Heart left ventricle (tissue), 16 donors: Measurements from ENCODE around the gene SPECC1. TPM values are rescaled to one million over a fixed set of nuclear protein-coding genes. Genes with fewer than 3 reads are reported as not detected.

Experiments
- ATAC-seq, 4 donors: fragments of 200-7000 bp; cut with Tn5 transposase; one replicate each; pipeline ENCODE4 v1.9.1; 2020 to 2022; ENCODE audit warnings: moderate library complexity in 4 of 4, mild to moderate bottlenecking in 3 of 4, moderate number of reproducible peaks in 1 of 4
- DNase-seq, 5 donors: peaks; one replicate each; pipeline ENCODE4 v3.0.0-alpha.2; 2020
- H3K27ac ChIP-seq, 12 donors: fragments of 200-600 bp; sonication (generic) in 4 of 12; one replicate each; pipeline versions ENCODE4 v1.5.0 to v1.8.0; 2016 to 2022; ENCODE audit warnings: mild to moderate bottlenecking in 2 of 12
- H3K27me3 ChIP-seq, 9 donors: fragments of 200-600 bp; sonication (generic) in 2 of 9; one replicate each; pipeline versions ENCODE4 v1.5.1 to v1.8.0; 2016 to 2022; ENCODE audit warnings: mild to moderate bottlenecking in 3 of 9
- H3K36me3 ChIP-seq, 9 donors: fragments of 200-600 bp; sonication (generic) in 2 of 9; one replicate each; pipeline versions ENCODE4 v1.5.0 to v1.8.0; 2018 to 2022; ENCODE audit warnings: mild to moderate bottlenecking in 2 of 9
- H3K4me1 ChIP-seq, 12 donors: fragments of 200-600 bp; sonication (generic) in 4 of 12; one replicate each; pipeline versions ENCODE4 v1.5.0 to v1.8.0; 2016 to 2022; ENCODE audit warnings: mild to moderate bottlenecking in 3 of 12
- H3K4me3 ChIP-seq, 12 donors: fragments of 200-600 bp; sonication (generic) in 4 of 12; one replicate each; pipeline versions ENCODE4 v1.5.0 to v1.8.0; 2017 to 2022; ENCODE audit warnings: mild to moderate bottlenecking in 9 of 12, moderate library complexity in 4 of 12
- H3K9me3 ChIP-seq, 12 donors: fragments of 200-600 bp; sonication (generic) in 4 of 12; one replicate each; pipeline versions ENCODE4 v1.5.0 to v1.8.0; 2016 to 2022; ENCODE audit warnings: mild to moderate bottlenecking in 1 of 12
- POLR2A ChIP-seq, 2 donors: fragments of 450-650 bp; IDR thresholded peaks; one replicate each; pipeline ENCODE4 v1.6.1; 2017; ENCODE audit warnings: antibody characterized with exemption in 2 of 2, mild to moderate bottlenecking in 2 of 2, moderate library complexity in 2 of 2
- WGBS, 4 donors: extraction: QIAGEN DNeasy Blood & Tissue Kit in 2 of 4; methylation state at CpG; one replicate each; pipeline versions ENCODE4 v1.1.5 to v1.1.7; 2013 to 2018; 5-methylcytosine and 5-hydroxymethylcytosine counted together
- intact Hi-C, 10 donors: fragments of 100-400 bp; cut with DNase I; formaldehyde crosslinking; loops; one replicate each; pipeline versions ENCODE4 v1.11.1 to v1.14.2; 2022
- polyA plus RNA-seq, 2 donors: library from polyadenylated mRNA; stranded (reverse); fragments of 200-250 nt; gene quantifications; one replicate each; pipeline ENCODE4 v1.2.3, GENCODE V29; 2013
- total RNA-seq, 9 donors: library from RNA; depleted of rRNA in 2 of 9; stranded (reverse); fragments of >200 nt in 2 of 9; fragmentation: NEBNext Ultra II Directional in 3 of 9; extraction: Animal tissue kit (Norgen Biotek cat#: 25700) in 3 of 9; gene quantifications; one replicate each; pipeline versions ENCODE4 v1.1.0 to v1.2.4, GENCODE V29; 2016 to 2023
- TF ChIP-seq, protein P1 (sequence below), 12 donors: fragments of 200-600 bp; sonication (generic) in 4 of 12; IDR thresholded peaks; one replicate each; pipeline versions ENCODE4 v1.5.0 to v1.8.0; 2018 to 2022; ENCODE audit warnings: antibody characterized with exemption in 12 of 12, mild to moderate bottlenecking in 5 of 12
- donor health status: ischemic (EF 13 %, LVEDD 7.1; RV severe dilation, severe dysfunction).
- donor health status: healthy with polysubstance abuse.
- donor health status: DM: no; HTN: yes; CAD: no.
- donor health status: DM: no; HTN: no; CAD: no.
- donor health status: ischemic (EF 25% LVEDD 6.9; RV normal size, moderate dysfunction).
- donor health status: ischemic (EF 25% LVEDD 5.7; RV mildly dilated, moderate dysfunction).
- donor health status: healthy.
- donor health status: DM: yes; HTN: yes; CAD: no.
- donor health status: ischemic (EF 35%, LVEDD 5.7; RV mildly dilated, moderate dysfunction).
- donor health status: nonischemic (EF 11% LVEDD 7.7; RV severe dilation, severe dysfunction).
- donor health status: DM: yes; HTN: yes; CAD: no.
- donor health status: PGD.
- donor health status: ischemic (EF 29% LVEDD 5.4; RV normal size, mild dysfunction).
- donor health status: nonischemic (EF 23%, LVEDD 6.1; RV moderate dilation, normal function).

The SPECC1 gene
- total and polyA plus RNA-seq, 11 donors: 3.8 to 18.4 (median 10.6) TPM

DNA sequence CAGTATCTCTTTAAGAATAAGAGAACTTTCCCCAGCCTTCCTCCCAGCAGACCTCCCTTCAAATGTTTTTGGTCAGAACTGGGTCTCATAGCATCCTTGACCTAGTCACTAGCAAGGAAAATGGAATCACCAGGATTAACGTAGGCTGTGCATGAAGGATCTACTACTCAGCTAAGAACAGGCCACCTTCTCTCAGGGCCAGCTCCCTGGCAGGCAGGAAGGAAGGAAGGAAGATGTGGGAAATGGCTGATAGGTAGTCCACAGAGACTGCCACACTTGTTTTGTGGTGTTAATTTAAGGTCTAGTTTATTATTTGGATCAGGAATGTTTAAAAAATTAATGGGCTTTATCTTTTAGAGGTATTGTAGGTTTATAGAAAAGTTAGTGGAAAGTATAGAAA lies 136.4 kb downstream of the SPECC1 start:
- DNase-seq (no peak), ATAC-seq (no peak)
- TF ChIP-seq, protein P1, sequence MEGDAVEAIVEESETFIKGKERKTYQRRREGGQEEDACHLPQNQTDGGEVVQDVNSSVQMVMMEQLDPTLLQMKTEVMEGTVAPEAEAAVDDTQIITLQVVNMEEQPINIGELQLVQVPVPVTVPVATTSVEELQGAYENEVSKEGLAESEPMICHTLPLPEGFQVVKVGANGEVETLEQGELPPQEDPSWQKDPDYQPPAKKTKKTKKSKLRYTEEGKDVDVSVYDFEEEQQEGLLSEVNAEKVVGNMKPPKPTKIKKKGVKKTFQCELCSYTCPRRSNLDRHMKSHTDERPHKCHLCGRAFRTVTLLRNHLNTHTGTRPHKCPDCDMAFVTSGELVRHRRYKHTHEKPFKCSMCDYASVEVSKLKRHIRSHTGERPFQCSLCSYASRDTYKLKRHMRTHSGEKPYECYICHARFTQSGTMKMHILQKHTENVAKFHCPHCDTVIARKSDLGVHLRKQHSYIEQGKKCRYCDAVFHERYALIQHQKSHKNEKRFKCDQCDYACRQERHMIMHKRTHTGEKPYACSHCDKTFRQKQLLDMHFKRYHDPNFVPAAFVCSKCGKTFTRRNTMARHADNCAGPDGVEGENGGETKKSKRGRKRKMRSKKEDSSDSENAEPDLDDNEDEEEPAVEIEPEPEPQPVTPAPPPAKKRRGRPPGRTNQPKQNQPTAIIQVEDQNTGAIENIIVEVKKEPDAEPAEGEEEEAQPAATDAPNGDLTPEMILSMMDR (IDR thresholded peaks at IDR 0.05): no peak
- no peak for TF ChIP-seq POLR2A (IDR thresholded peaks at IDR 0.05)
- intact Hi-C loops: no loop called here
- WGBS, 4 donors: 73 to 90% (median 86%) methylated on average over 1 of the region's 1 CpG
- Histone ChIP-seq H3K27ac (no peak overlapping the region), H3K4me1 (peaks cover 0 to 5% (median 0%) of the 10 kb centered on the region in 12 donors), H3K36me3 (peaks cover 0 to 4% (median 0%) of the 10 kb centered on the region in 9 donors), H3K9me3 (peaks cover 0 to 5% (median 0%) of the 10 kb centered on the region in 12 donors), H3K27me3 (no peaks in the 10 kb centered on the region), H3K4me3 (no peak overlapping the region)

DNA sequence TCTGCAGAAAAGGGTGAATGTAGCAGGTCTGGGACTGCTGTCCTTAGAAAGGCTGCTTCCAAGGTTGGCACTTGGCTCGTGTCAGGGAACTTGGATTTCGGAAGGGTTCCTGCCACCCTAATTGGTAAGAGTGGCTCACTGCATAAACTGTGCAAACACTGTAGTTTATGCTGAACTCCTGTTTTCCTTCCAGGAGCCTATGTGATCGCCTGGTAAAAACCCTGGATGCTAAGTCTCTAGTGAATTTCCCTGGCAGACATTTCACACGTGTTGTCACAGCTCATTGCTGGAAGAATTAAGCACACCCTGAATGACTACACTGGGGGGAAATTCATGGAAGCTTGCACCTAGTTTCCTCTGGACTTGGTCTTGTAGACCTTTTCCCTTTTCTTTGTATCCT lies 140.1 kb downstream of the SPECC1 start:
- no peak for ATAC-seq
- no peaks in the 10 kb centered on the region for H3K27me3 ChIP-seq

DNA sequence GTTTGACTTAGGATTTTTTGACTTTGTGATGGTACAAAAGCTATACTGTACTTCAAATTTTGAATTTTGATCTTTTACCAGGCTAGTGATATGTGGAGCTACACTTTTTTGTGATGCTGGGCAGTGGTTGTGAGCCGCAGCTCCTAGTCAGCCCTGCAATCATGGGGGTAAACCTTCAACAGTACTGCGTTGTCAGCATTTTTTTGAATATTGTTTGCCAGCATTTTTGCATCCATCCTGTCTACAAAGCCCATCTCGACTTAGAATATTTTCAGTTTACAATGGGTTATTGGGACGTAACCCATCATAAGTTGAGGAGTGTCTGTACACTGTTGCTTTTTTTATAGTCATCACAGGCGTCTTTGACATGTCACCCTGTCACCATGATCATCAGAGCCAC lies 142.0 kb downstream of the SPECC1 start:
- H3K27me3 ChIP-seq: no peaks in the 10 kb centered on the region
- H3K4me1 ChIP-seq: peaks cover 0 to 12% (median 4%) of the 10 kb centered on the region in 12 donors
- no peak overlapping the region for H3K4me3 ChIP-seq
- WGBS, 4 donors: 79 to 85% (median 81%) methylated on average over 5 of the region's 5 CpGs
- intact Hi-C loops: no loop called here
- H3K36me3 ChIP-seq: no peaks in the 10 kb centered on the region
- TF ChIP-seq, protein P1 (IDR thresholded peaks at IDR 0.05): no peak
- TF ChIP-seq POLR2A (IDR thresholded peaks at IDR 0.05): no peak
- DNase-seq (no peak), ATAC-seq (no peak)
- peaks cover 0 to 2% (median 0%) of the 10 kb centered on the region in 12 donors for H3K9me3 ChIP-seq
- H3K27ac ChIP-seq: no peak overlapping the region

More for the DNA sequence above, 140.1 kb downstream of the SPECC1 start:
- no peak for DNase-seq
- H3K4me3 ChIP-seq: no peak overlapping the region
- WGBS, 4 donors: 50 to 71% (median 61%) methylated on average over 4 of the region's 4 CpGs
- H3K4me1 ChIP-seq: peaks cover 0 to 4% (median 0%) of the 10 kb centered on the region in 12 donors
- peaks cover 0 to 5% (median 0%) of the 10 kb centered on the region in 12 donors for H3K9me3 ChIP-seq
- no peak overlapping the region for H3K27ac ChIP-seq
- intact Hi-C loops: no loop called here
- peaks cover 0 to 4% (median 0%) of the 10 kb centered on the region in 9 donors for H3K36me3 ChIP-seq
- no peak for TF ChIP-seq POLR2A (IDR thresholded peaks at IDR 0.05)
- TF ChIP-seq, protein P1 (IDR thresholded peaks at IDR 0.05): no peak

DNA sequence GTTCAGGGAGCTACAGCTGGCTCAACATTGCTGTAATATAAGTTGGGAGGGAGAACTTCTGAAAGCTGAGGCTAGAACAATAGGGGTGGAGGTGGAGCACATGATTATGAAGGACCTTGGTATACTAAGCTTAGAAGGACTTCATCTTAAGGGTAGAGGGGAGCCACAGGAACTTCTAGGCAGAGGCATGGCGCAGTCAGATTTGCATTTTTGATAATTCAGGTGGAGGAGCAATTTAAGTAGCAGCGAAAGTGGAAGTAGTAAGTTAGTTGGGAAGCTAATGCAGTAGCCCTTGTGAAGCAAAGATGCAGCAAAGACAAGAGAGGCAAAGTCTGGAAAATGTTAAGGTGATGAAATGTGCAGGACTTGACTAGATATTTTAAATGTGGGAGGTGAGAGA lies 144.1 kb downstream of the SPECC1 start:
- no peak overlapping the region for H3K27ac ChIP-seq
- DNase-seq: no peak
- no peak for ATAC-seq
- WGBS, 4 donors: 93 to 99% (median 97%) methylated on average over 2 of the region's 2 CpGs
- H3K27me3 ChIP-seq: peaks cover 0 to 7% (median 0%) of the 10 kb centered on the region in 9 donors
- H3K36me3 ChIP-seq: no peaks in the 10 kb centered on the region
- H3K4me3 ChIP-seq: no peak overlapping the region
- TF ChIP-seq POLR2A (IDR thresholded peaks at IDR 0.05): no peak
- TF ChIP-seq, protein P1 (IDR thresholded peaks at IDR 0.05): no peak
- intact Hi-C loops: no loop called here
- no peaks in the 10 kb centered on the region for H3K9me3 ChIP-seq
- peaks cover 0 to 23% (median 13%) of the 10 kb centered on the region in 12 donors for H3K4me1 ChIP-seq
